Effector CD8-positive, alpha-beta T cell (primary cell): ENCODE measurements around the gene CEL.

Source experiments
- DNase-seq: peaks from one replicate; lab custom pipeline; 2025; lab: John Stamatoyannopoulos, UW

Gene CEL

DNA sequence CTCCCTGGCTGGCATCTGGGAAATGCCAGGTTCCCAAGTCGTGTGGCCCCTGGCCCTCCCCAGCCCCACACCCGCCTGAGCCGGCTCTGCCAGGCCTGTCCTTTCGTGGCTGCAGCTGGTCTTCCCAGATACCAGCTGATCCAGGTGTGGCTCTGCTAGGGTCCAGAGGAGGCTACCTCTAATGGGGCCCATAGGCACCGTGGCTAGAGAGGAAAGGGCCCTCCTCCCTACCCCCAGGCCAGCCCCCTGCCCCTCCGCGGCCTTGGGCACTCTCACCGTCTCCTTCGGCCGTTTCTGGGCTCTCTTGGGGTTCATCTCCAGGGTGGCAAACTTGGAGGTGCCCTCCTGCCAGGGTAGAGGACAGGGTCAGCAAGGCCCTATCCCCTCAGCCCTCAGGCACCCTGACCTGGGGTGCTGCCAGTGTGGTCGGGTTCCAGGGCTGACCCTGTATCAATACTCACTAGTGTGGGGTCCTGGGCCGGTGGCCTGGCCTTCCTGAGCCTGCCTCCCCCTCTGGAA, 42.3 kb downstream of the CEL start:
- no peak for DNase-seq

GRCh38 chr9:133104718-133105460, 43.1 kb downstream of the CEL start:
- no peak for DNase-seq

DNA sequence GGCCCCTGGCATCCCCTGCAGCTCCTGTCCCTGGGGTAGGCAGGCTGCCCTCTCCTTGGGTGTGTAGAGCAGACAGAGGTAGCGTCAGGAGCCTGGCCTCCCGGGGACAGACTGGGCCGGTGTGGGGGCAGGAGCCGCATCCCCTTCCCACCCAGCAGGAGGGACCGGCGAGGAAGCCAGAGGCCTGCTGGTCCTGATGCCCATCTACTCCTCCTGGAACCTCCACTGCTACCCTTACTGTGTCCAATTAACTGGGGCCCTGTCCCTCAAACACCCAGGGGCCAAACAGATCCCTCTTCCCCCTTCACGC, 43.6 kb downstream of the CEL start:
- no peak for DNase-seq

DNA sequence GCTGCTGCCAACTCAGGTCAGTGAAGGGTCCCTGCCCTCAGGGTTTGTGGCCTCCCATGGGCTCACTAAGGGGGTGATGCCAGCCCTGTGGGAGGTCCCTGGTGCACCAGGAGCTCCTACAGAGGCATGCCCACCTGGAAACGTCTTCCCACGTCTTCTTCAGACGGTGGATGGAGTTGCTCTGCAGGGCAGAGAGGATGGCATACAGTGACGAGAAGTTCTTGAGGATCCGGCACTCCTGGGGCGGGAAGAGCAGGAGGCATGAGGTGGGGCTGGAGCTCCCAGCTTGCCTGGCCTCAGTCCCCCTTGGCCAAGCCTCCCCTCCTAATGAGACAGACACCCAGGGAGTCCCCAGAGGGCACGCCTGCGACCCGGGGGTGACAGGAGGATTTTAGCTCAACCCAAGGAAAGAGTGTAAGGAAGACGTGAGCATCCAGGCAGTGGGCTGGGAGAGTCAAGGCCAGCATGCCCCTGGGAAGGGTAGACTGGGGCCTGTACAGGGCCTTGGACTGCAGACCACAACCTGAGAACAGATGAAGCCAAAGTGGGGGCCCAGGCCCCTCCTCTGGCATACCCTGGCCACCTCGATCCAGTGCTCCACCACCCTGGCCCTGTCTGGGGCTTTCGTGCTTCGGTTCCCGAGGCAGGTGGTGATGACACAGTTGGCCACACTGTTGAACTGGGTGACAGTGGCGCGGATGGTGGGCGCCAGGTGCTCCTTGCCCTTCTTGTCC, 44.9 kb downstream of the CEL start:
- DNase-seq: no peak

DNA sequence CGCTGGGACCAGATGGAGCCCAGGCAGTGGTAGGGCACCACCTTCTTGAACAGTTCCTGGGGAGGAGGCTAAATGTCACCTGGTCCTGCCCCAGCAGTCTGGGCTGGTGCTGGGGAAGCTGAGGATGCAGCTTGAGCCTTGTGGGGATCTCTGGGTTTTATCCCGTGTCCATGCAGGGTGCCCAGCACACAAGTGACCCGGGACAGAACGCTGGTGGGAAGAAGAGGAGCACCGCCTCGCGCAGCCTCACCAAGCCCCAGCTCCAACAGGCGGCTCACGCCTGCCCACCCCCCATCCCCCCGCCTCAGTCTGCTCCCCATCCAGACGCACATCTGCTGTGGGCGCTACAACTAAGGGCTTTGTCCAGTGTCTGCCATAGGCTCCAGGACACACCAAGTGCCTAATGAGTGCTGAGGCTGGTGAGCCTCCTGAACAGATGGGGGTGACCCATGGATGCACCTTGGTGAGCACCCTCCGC, 45.5 kb downstream of the CEL start:
- no peak for DNase-seq

GRCh38 chr9:133107961-133108793, 46.4 kb downstream of the CEL start:
- no peak for DNase-seq

DNA sequence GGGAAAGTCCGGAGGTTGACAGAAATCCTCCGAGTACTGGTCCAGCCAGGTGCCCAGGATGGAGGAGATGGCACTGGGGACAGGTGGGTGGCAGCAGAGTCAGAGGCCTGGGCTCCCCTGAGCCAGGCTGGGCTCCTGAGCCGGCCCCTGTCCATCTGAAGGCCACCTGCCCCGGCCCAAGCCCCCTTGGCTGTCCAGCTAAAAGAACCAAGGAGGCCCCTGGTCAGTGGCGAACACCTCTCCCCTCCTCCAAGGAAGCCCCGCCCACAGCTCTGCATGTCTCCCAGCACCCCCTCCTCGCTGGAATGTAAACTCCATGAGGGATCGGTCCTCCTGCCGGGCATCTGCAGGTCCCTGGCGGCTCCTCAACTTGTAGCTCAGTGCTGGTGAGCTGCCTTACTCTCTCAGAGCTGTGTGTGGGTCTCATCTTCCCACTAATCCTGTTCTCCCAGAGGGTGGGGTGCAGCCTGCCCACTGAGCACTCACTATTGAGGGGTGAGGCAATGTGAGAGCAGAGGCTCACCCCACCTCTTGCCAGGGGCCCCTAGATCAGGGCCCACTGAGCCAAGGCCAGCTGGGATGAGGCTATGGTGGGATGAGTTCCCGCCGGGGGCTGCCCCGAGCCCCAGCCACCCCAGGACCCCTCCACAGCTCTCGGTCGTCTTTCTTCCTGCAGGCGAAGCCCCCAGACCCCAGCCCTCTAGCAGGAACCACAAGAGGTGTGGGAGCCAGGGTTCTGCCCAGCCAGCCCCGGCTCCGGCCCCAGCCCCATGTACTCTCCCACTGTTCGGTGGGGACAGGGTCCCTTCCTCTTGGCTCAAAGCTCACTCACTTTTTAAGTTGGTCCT, 47.2 kb downstream of the CEL start:
- DNase-seq: no peak

DNA sequence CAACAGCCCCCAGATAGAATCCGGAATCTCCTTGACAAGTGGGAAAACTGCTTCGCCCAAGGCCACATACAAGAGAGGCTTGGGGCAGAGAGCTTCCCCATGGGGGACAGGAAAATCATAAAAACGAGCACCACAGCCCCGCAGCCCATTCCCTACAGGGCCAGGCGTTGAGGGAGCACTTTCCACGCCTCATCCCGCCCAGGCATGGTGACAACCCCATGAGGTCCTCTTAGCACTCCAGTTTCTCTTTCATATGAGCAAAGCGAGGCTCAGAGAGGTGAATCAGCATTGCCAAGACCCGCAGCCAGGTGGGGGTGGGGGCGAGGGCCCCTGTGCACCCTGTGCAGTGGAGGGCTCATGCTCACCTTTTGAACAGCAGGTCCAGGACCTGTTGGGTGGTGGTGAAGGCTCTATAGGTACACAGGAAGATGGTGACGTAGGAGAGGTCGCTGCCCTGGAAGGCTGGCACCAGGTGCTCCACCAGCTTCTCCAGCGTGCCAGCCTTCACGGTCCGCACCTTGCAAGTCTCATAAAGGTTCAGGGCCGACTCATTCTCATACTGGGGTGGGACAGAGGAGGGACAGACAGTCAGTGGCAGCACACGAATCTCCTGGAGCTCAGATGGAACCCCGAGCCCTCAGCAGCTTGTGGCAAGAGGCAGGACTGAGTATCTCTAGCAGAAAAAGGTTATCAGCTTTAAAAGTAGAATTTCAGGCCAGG, 48.3 kb downstream of the CEL start:
- no peak for DNase-seq

DNA sequence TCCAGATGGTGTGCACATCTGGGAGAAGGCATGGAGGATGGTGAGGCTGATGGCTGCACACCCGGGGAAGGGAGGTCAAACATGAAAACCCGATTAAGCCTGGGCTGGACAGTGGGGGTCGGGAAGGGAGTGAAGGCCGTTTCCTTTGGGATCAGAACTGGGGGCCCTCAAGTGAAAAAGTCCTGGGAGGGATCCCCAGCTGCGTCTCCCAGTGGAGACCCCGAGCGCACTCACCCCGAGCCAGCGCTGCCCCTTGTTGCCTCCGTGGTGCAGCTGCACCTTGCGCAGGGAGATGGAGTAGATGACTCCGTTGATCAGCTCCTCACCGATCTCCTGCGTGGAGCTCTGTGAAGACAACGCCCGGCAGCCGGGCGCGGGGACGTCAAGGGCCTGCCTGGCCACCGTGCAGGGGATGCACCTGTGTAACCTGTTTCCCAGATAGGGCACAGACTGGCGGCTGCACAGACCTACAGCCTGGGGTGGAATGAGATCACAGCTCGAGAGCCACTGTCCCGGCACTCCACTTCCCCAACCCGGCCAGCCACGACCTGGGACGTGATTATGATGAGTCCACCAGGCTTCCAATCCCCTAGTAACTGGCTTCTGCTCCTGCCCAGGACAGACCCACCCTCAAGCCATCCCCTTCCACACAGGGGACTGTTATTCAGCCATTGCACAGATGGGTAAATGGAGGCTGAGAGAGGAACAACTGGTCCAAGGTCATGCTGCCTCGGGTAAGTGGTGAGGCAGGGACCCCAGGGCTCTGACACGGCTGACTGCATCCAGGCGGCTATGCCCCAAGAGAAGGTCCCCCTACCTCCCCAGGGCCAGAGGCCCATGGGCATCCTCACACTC, 50.3 kb downstream of the CEL start:
- DNase-seq: no peak

DNA sequence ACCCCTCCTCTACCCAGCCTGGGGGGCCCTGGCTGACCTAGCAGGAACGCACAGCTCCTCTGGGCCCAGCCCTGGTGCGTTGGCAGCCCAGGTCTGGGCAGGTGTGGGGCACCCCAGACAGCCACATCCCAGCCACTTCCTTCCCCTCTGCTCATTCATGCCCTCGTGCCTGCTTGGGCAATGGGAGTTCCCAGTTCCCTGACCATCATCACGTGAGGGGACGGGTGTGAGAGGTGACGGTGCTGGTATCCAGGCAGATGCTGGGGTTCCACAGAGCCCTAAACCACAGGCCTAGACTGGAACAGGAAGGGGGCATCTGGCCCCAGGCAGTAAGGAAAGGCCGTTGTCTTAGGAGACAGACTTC, 50.9 kb downstream of the CEL start:
- DNase-seq: no peak

DNA sequence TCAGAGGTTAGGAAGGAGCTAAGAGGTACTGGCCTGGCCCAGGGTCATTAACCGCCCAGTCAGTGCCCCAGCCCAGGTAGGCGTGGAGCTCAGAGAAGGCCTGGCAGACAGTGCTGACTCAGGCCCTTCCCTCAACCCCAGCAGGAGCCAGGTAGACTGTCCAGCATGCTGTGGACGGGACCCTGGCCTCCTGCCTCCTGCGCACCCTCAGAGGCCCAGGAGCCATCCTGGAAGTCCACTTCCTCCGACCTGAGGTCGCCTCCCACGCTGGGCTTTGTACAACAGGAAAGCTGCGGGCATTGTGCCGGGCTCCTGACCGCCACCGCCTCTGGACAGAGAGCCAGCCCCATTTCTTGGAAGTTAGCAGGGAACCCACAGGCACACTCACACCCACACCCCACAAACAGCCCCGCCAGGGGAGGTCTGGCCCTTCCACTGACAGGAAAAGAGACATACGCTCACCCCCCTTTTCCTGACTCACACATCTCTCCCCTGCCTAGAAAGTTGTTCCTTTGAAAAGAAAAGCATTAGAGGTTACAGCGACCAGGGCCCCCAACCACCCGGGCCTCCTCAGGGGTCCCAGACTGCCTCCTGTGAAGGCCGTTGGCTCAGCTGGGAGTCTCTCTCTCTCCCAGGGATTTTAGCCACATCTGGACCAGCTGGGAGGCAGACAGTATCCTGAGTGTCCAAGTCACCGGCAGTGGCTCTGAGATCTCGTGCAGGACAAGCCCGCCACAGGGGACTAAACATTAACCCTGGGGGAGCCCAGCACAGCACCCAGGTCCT, 51.6 kb downstream of the CEL start:
- no peak for DNase-seq

- no peak for DNase-seq
Observed at GRCh38 chr9:133113949-133114885, 52.4 kb downstream of the CEL start.

- DNase-seq: no peak
Observed at GRCh38 chr9:133114886-133115603, 53.3 kb downstream of the CEL start.

DNA sequence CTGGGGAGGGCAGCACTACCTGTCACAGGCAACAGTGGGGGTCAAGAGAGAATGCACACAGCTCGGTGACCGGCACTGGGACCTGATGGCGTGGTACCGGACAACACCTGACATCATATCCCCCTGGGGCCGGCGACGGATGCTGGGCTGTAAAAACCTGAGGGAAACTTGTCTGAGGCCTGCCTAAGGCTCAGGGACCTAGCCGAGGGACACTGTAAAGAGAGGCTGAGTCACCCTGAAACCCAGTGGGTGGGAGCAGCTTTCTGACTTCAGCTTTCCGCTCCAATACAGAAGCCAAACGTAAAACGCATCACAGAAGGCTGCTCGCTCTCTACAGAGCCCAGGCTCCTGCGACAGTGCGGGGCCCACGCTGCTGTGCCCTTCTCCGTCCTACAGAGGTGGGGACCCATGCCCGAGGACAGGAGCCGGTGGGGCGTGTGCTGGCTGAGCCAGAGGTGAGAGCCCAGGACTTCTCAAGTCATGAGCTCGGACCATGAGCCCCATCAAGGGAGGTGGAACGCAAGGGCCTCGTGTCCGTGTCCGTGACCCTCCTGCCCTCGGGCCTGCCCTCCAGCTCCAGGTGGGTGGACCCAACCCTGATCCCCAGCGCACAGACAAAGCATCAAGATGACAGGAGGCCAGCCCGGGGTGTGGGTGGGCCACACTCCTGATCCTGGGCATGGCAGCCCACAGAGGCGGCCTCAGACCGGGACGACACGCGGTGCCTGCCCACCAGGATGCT, 54.0 kb downstream of the CEL start:
- DNase-seq: no peak

- no peak for DNase-seq
Observed at GRCh38 chr9:133116346-133117231, 54.8 kb downstream of the CEL start.
